ENCODE results near the gene AP2A2.
"Not testable (repeated sequence)": the region's sequence is repeated elsewhere in the genome, so short reads cannot be mapped to it uniquely, and the experiment has no call there.

The AP2A2 gene

GRCh38 chr11:1015064-1015463 lies 89.4 kb downstream of the AP2A2 start:
- H3K4me3 ChIP-seq (replicated peaks; ENCODE audit: low read depth, low read length), result no peak overlapping the region
- DNase-seq (ENCODE audit: low read depth), result no peak
- no peak for TF ChIP-seq CTCF (IDR thresholded peaks at IDR 0.05; ENCODE audit: low read length, missing control alignments)

DNA sequence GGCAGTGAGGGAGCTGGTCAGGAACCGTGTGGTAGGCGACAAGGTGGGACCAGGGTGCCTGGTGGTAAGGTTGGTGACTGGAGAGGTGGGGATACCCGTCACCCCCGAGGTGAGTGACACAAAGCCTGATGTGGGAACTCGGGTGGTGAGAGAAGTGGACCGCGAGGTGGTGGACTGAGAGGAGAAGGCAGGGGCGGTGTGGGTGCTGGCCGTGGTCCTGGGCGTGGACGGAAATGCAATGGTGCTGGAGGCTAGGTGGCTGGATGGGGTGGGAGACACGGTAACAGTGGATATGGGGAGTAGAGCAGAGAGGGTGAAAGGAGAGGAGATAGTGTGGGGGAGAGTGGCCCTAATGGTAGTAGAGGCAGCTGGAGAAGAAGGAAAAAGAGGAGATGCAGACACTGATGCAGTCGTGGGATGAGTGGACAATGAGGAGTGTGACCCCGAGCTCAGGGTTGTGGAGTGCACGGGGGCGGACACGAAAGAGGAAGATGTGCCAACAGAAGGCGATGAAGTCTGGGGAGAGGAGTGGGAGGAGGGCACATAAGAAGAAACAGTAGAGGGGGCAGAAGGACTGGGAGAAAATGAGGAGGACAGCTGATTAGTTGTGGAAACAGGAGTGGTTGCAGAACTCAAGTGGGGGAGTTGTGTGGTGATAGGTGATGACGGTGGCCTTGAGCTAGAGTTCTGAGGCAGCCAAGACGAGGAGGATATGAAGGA lies 90.3 kb downstream of the AP2A2 start:
- no peak overlapping the region for H3K4me3 ChIP-seq (replicated peaks; ENCODE audit: low read depth, low read length)
- DNase-seq (ENCODE audit: low read depth), result no peak
- TF ChIP-seq CTCF (IDR thresholded peaks at IDR 0.05; ENCODE audit: low read length, missing control alignments), result no peak

GRCh38 chr11:1016610-1017126 lies 91.0 kb downstream of the AP2A2 start:
- DNase-seq (ENCODE audit: low read depth); H3K4me3 ChIP-seq (replicated peaks; ENCODE audit: low read depth, low read length): not testable (repeated sequence)

GRCh38 chr11:1017269-1018005 lies 91.8 kb downstream of the AP2A2 start:
- no peak for TF ChIP-seq CTCF (IDR thresholded peaks at IDR 0.05; ENCODE audit: low read length, missing control alignments)
- no peak for DNase-seq (ENCODE audit: low read depth)

DNA sequence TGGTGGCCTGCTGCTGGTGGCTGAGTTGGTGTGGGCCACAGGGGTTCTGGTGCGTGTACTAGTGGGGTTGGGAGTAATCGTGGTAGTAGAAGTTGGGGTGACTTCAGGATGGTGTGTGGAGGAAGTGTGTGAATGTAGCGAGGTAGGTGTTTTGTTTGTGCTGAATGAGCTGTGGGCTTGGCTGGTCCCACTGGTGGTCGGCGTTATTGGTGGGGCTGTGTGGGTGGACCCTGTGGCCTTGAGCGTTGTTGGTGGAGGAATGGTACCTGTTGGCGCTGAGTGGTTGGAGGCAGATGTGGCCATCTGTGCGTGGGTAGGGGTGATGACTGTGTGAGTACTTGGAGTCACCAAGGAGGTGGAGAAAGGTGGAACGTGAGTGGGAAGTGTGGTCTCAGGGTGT lies 92.4 kb downstream of the AP2A2 start:
- no peak overlapping the region for H3K4me3 ChIP-seq (replicated peaks; ENCODE audit: low read depth, low read length)
- no peak for TF ChIP-seq CTCF (IDR thresholded peaks at IDR 0.05; ENCODE audit: low read length, missing control alignments)
- DNase-seq (ENCODE audit: low read depth), result no peak

More at GRCh38 chr11:1017269-1018005, 91.8 kb downstream of the AP2A2 start:
- H3K4me3 ChIP-seq (replicated peaks; ENCODE audit: low read depth, low read length), result no peak overlapping the region

- TF ChIP-seq CTCF (IDR thresholded peaks at IDR 0.05; ENCODE audit: low read length, missing control alignments), result no peak
- DNase-seq (ENCODE audit: low read depth), result no peak
- H3K4me3 ChIP-seq (replicated peaks; ENCODE audit: low read depth, low read length), result no peak overlapping the region
Observed at GRCh38 chr11:1019321-1019910, 93.7 kb downstream of the AP2A2 start.

GRCh38 chr11:1020211-1020905 lies 94.7 kb downstream of the AP2A2 start:
- DNase-seq (ENCODE audit: low read depth), result no peak
- TF ChIP-seq CTCF (IDR thresholded peaks at IDR 0.05; ENCODE audit: low read length, missing control alignments), result no peak
- H3K4me3 ChIP-seq (replicated peaks; ENCODE audit: low read depth, low read length), result no peak overlapping the region

Data from fibroblast of pulmonary artery (primary cell).